Measurements from ENCODE around the gene MIA.
A peak's percentile ranks its signal among the peaks of the same experiment; 100 is the strongest.

The MIA gene

GRCh38 chr19:40800339-40800996 is 25.1 kb downstream of the MIA start:
- no peak for DNase-seq (ENCODE audit: low read depth)
- H3K4me3 ChIP-seq (ENCODE audit: low read depth, low read length): peak overlapping the region; percentile 91

DNA sequence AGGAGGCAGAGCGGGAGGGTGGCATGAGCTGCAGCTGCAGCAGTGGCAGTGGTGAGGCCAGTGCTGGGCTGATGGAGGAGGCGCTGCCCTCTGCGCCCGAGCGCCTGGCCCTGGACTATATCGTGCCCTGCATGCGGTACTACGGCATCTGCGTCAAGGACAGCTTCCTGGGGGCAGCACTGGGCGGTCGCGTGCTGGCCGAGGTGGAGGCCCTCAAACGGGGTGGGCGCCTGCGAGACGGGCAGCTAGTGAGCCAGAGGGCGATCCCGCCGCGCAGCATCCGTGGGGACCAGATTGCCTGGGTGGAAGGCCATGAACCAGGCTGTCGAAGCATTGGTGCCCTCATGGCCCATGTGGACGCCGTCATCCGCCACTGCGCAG is 25.7 kb downstream of the MIA start:
- DNase-seq (ENCODE audit: low read depth): no peak
- peak overlapping the region; percentile 3 for H3K4me3 ChIP-seq (ENCODE audit: low read depth, low read length)

- no peak for DNase-seq (ENCODE audit: low read depth)
- peak overlapping the region; percentile 11 for H3K4me3 ChIP-seq (ENCODE audit: low read depth, low read length)
Observed at GRCh38 chr19:40801426-40802299, 26.3 kb downstream of the MIA start.

DNA sequence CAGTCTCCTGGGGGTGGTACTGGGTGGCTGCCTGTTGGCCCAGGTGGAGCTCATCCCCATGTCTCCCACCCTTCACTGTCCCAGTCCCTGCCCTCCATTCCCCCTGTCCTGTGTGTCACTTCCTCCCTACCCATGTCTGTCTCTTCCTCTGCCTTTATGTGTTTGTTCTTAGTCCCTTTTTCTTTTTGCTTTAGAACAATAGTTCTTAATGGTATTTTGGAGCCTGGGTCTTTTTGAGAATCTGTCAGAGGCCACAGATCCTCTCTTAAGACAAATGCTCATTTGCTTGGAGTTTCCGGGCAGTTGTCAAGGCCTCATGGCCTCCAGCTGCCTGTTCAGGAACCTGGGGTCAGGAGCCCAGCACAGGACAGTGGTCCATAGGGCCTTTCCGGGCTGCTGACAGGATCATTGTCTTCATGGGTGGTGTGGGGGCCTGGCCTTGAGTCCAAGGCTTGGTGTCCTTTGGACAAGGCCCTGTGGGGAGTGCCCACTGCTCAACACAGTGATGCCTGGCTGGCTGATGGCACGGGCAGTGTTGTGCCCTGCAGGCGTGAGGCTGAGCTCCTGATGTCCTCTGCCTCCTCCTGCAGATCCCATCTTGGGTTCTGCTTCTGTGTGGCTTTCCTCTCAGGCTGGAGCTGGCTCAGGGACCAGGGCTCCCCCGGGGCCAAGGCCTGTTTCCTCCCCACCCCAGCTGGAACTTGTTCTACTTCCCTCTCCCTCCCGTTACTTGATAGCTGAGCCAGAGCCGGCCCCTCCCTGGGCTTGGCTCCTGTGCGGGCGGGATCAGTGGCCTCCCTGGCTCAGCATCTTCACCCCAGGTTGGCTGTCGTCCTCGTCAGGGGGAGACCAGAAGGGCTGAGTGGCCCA is 27.2 kb downstream of the MIA start:
- H3K4me3 ChIP-seq (ENCODE audit: low read depth, low read length): peak overlapping the region; percentile 11
- DNase-seq (ENCODE audit: low read depth): no peak

DNA sequence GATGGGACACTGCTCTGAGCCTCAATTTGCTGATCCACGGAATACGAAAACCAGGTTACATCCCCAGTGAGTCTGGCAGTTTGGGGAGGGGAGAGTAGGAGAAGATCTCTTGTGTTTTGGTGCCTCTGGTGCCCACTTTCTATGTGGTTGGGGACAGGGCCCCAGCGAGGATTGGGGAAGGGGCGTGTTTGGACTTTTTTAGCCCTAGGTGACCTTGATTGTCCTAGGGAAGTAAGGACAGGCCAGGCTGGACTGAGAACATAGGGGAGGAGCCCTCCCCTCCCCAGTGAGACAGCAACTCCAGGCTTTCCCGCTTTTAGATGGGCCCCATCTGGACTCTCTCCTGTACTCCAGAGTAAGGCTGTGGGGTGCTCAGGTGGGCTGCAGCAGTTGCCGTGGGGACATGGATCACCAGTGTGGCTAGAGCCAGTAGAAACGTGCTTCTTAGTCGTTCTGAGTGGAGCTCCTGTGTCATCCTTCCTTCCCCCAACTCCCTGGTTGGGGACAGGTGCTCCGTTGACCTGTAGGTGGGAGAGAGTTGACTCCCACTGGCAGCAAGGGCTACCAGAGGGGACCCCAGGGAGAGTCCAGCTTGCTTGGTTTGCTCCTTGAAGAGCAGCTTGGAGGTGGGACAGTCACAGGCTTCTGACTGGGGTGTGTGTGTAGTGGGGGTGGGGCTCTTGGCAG is 28.0 kb downstream of the MIA start:
- no peak overlapping the region for H3K4me3 ChIP-seq (ENCODE audit: low read depth, low read length)
- DNase-seq (ENCODE audit: low read depth): no peak

GRCh38 chr19:40803857-40804782 is 28.8 kb downstream of the MIA start:
- H3K4me3 ChIP-seq (ENCODE audit: low read depth, low read length): no peak overlapping the region
- no peak for DNase-seq (ENCODE audit: low read depth)

DNA sequence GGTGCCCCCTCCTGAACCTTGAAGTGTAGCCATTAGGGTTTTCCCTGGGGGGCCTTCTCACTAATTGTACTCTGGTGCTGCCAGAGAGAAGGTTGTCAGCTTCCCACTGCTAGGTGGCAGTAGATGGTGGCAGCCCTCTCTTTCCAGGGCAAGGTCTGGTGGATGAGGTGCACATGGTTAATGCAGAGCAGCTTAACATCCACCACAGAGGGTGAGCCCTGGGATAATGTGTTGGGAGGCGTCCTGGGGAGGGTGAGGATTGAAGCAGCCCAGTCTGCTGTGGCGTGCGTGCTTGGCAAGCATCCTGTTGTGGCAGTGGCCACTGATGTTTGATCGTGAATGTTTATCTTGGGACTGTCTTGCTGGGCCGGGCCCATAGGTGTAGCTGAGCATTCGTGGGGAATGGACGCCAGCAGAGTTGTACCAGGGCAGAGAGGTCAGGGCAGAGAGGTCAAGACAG is 29.5 kb downstream of the MIA start:
- H3K4me3 ChIP-seq (ENCODE audit: low read depth, low read length): no peak overlapping the region
- no peak for DNase-seq (ENCODE audit: low read depth)

DNA sequence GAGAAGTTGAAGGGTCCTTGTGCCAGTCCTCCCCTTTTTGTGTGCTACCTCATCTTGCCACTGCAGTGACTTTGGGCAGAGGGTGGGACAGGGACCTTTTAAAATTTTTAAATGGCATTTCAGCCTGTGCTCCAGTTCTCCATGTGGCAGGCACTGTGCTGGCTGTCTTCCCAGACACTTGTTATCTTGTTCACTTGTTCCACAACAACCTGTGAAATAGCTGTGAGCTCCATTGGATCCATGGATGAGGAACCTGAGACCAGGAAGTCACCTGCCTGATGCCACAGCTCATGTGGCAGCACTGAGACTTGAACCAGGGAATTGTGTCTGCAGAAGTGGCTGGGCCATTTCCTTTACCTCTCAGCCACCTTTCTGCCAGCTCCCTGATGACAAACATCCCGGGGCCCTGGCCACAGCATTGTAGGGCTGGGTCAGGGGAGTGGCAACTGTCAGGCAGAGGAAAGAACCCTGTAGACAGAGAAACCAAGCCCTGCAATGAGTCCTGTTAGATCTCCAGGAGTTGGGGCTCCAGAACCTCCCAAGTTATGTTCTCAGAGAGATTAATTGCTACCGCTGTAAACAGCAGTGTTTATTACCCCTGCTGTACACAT is 30.0 kb downstream of the MIA start:
- no peak overlapping the region for H3K4me3 ChIP-seq (ENCODE audit: low read depth, low read length)
- DNase-seq (ENCODE audit: low read depth): no peak

- H3K4me3 ChIP-seq (ENCODE audit: low read depth, low read length): peak overlapping the region; percentile 5
- peak; percentile 96 for DNase-seq (ENCODE audit: low read depth)
Observed at GRCh38 chr19:40806423-40807146, 31.3 kb downstream of the MIA start.

GRCh38 chr19:40807147-40808020 is 32.1 kb downstream of the MIA start:
- DNase-seq (ENCODE audit: low read depth): no peak
- H3K4me3 ChIP-seq (ENCODE audit: low read depth, low read length): no peak overlapping the region

GRCh38 chr19:40808021-40808325 is 32.7 kb downstream of the MIA start:
- DNase-seq (ENCODE audit: low read depth): no peak
- no peak overlapping the region for H3K4me3 ChIP-seq (ENCODE audit: low read depth, low read length)

- H3K4me3 ChIP-seq (ENCODE audit: low read depth, low read length): no peak overlapping the region
- DNase-seq (ENCODE audit: low read depth): no peak
Observed at GRCh38 chr19:40808497-40808896, 33.2 kb downstream of the MIA start.

GRCh38 chr19:40809358-40810086 is 34.2 kb downstream of the MIA start:
- H3K4me3 ChIP-seq (ENCODE audit: low read depth, low read length): no peak overlapping the region

GRCh38 chr19:40810160-40810559 is 34.8 kb downstream of the MIA start:
- DNase-seq (ENCODE audit: low read depth): no peak
- peak overlapping the region; percentile 46 for H3K4me3 ChIP-seq (ENCODE audit: low read depth, low read length)

More at GRCh38 chr19:40809358-40810086, 34.2 kb downstream of the MIA start:
- DNase-seq (ENCODE audit: low read depth): no peak

- peak overlapping the region; percentile 46 for H3K4me3 ChIP-seq (ENCODE audit: low read depth, low read length)
- DNase-seq (ENCODE audit: low read depth): peak; percentile 40
Observed at GRCh38 chr19:40810649-40811408, 35.5 kb downstream of the MIA start.

Measured in skeletal muscle cell (primary cell).